ENCODE data around the gene GGA1.

The GGA1 gene

GRCh38 chr22:37632174-37633088 is 23.8 kb downstream of the GGA1 start:
- peak in 1 of 2 experiments; percentile 32 for DNase-seq

DNA sequence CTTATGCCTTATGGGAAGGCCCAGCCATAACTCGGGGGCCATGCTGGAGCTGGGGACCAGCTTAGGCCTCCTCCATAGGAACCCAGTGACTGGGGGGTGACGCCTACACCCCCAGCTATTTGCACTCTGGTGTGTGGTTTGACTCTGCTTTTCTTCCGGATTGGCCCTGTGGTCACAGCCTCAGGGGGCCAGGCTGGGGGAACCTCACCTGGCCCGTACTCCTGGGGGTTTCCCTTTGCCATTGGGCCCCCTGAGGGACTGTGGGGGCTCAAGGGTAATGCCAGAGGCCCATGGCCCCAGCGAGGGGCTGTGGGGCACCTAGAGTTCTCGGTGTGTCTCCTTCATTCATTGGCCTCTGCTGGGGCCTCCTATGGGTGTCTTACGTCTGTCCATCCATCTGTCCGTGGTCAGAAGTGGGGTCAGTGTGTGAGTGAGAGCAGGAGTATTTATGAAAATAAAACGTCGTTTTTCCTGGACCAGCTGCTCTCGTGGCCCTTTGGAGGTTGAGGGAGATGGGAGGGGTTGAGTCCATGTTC is 24.5 kb downstream of the GGA1 start:
- no peak for DNase-seq

DNA sequence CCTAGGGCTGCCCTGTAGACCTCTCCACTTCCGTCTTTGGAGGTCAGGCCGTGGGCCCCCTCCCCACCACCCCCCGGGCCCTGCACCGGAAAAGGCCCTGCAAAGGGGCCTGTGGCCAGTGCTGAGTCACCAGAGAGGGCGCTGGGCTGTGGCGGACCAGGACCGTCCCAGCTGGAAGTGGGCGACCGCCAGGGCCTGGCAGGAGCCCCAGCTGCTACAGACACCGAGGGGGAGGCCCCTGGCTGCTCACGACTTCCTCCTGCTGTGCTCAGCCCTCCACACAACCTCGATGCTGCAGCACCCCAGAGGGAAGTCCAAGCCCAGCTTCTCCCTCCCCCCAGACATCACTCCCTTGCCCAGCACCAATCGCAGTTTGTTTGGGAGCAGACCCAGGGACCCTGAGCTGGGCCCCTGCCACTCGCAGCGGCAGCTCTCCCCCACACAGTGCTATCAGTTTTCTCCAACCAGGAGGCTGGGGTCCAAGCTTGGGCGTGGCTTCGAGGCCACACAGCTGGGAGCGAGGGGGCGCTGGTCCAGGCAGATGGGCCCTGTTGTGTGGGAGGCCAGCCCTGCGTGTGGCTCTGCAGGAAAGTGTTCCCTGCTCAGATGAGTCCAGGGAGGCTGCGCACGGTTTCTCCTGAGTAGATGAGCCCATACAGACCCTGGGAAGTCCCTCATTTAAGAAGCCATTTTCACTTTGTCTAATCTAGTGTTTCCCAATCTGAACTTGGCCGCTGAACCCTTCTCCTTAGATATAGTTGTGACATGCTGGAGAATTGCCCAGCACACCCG is 25.2 kb downstream of the GGA1 start:
- no peak for DNase-seq

- DNase-seq = no peak
Observed at GRCh38 chr22:37634417-37634924, 25.8 kb downstream of the GGA1 start.

DNA sequence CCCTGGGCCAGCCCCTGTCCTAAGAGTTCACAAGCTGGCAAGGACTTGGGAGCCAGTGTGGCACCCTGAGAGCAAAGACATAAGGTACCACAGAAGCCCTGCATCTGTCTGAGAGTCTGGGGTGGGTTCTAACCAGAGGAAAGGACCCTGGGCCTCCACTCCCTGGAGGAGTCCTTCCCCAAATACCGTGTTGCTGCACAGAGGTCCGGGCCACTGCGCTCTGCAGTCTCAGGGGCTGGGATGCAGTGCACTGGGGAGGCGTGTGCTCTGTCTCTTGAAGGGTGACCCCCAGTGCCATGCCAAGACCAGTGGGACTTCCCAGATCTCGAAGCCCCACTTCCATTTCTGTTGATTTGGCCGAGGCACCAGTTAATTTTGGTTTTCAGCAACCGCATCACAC is 26.5 kb downstream of the GGA1 start:
- DNase-seq = no peak

- no peak for DNase-seq
Observed at GRCh38 chr22:37636186-37636948, 27.7 kb downstream of the GGA1 start.

DNA sequence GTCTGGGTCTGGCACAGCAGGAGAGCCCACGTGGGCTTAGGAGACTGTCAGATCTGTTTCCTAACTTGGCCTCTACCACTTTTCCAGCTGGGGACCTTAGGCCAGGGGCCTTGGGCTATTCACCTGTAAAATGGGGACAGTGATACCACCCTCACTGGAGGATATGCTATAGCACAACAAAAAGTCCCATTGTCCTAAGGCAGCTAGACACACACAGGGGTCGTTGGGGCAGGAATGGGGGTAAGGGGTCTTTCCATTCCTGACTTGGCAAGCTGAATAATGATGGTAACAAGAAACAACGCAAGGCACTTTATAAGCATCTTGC is 28.3 kb downstream of the GGA1 start:
- no peak for DNase-seq

- no peak for DNase-seq
Observed at GRCh38 chr22:37638391-37639069, 29.9 kb downstream of the GGA1 start.

GRCh38 chr22:37639070-37639760 is 30.6 kb downstream of the GGA1 start, which contains the start of gene SH3BP1:
TSS of gene SH3BP1 (plus strand) at chr22:37639669. CDS start at chr22:37639788, 119 bp downstream.
- DNase-seq = no peak

DNA sequence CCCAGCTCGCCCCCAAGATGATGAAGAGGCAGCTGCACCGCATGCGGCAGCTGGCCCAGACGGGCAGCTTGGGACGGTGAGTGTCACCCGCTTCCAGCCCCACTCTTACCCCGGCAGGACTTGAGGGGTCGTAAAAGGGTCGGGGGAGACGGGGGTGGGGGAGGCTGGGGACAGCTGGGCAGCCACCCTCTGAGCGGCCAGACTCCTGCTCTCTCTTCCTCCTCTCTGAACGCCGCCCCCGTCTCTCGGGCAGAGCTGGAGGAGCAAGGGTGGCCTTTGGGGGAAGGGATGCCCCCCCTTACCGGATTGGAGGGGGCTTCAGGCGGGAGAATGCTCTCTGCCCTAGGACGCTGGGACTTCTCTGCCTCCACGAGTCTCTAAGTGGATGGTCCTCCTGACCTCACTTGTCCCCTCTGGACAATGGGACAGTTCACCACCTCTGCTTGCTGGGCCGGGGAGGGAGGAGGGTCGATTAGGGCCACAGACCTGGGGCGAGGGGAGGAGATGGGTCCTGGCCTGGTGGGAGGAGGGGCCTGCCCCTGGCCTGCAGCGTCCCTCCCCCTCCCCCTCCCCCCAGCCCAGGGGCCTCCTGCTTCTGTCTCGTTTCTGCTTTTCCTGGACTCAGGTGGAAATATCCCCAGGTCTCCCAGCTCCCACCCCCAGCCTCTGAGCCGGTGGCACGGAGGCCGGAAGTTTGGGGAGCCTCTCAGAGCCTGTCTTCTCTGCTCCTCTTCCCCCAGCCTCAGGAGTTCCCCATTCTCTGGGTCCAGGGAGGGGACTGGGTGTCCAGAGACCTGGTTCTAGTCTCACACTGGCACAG is 31.3 kb downstream of the GGA1 start:
- DNase-seq = no peak

- no peak for DNase-seq
Observed at GRCh38 chr22:37640591-37641560, 32.2 kb downstream of the GGA1 start.

DNA sequence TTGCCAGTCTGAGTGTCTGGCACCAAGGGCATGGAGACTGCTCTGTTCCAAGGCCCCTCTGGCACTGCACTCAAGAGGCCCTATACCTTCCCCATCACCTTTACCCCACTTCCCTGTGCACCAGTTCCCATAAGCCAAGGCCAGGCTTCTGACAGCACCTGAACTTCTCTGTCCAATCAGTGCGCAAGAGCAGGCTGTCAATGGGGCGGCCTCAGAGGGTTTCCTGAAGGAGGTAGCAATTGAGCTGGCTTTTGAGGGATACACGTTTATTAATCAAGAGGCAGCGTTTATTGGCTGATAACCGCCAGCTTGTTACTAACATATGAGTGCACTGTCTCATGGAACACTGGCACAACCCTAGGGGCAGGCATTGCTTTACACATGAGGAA is 32.9 kb downstream of the GGA1 start:
- DNase-seq = no peak

DNA sequence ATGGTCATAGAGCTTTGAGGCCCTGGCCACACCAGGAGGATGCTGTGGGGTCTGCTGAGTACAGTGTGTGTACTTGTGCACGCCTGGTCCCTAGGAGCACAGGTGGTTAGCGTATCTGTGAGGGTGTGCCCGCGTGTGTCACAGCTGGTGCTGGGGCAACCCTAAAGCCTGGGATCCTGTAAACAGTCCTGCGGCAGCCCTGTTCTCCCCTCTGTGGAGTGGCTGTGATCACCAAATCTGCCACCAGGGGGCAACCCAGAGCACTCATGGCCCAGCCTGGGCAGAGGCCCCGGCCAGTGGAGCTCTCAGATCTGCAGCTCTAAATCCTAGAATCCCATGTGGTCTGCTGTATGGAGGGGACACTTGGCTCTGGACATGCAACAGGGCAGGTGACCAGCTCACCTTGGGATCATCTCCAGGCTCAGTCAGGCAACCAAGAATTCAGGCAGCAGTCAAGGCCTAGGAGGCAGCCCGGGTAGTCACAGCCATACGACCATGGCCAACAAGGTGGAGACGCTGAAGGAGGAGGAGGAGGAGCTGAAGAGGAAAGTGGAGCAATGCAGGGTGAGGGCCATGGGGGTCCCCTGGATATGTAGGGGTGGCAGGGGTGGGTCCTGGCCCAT is 34.7 kb downstream of the GGA1 start:
- peak in 1 of 2 experiments; percentile 45 for DNase-seq

DNA sequence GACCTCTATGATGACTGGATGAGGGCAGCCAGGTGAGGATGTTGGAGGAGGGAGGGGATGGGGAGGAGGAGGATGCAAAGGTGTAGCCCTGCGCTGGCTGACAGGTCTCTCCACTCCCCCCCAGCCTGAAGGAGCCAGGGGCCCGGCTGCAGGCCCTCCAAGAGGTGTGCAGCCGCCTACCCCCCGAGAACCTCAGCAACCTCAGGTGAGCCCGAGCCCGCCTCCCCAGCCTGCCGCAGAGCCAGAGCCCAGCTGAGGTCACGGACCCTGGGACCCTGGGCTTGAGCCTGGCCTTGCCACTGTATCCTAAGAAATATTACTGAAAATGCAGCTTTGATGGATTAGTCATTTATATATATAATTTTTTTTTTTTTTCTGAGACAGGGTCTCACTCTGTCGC is 38.7 kb downstream of the GGA1 start:
- DNase-seq = no peak

DNA sequence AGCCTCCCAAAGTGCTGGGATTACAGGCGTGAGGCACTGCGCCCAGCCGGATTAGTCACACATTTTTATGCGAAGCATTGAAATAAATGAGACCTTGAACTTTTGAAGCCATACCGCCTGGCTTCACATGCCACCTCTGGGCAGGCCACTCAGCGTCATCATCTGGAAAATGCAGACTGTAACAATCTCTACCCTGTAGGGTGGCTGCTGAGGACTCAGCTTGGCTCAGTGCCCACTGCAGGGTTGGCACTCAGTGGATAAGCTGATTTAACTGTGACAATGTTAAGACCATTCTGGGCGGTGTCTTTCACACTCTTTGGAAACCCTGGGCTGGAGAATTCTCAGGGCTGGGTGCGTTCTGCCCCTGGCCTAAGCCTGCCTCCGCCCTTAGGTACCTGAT is 39.3 kb downstream of the GGA1 start:
- no peak for DNase-seq

- DNase-seq = no peak
Observed at GRCh38 chr22:37650463-37651136, 42.0 kb downstream of the GGA1 start.

DNA sequence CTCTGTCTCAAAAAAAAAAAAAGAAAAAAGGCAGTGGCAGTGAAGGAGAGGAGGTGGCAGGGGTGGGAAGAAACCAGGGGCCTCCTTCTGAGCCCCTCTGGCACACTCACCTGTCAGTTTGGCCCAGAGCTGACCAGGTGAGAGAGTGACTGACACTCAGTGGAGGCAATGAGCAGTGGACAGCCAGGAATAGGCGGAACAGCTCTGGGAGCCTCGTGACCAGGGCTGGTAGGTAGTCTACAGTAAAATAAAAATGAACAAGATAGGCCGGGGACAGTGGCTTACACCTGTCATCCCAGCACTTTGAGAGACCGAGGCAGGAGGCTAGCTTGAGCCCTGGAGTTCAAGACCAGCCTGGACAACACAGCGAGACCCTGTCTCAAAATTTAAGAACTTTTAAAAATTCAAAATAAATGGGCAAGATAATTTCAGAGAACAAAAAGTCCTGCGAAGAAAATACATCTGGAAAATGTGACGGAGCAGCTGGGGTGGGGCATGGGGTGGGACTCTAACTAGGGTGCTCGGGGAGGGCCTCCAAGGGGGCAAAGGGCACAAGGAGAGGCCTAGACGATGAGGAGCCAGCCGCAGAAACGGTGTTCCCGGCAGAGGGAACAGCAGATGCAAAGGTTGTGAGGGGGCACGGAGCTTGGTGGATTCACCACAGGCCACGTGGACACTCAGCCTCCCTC is 46.1 kb downstream of the GGA1 start:
- DNase-seq = no peak

- no peak for DNase-seq
Observed at GRCh38 chr22:37655252-37655563, 46.6 kb downstream of the GGA1 start.

Measured in cerebellar nuclear complex (tissue), 1 donor.